Calu3 (cell line): ENCODE data around the gene CKS1B. TPM values are rescaled to one million over a fixed set of nuclear protein-coding genes. Genes with fewer than 3 reads are reported as not detected.
"Not testable (repeated sequence)": the region's sequence is repeated elsewhere in the genome, so short reads cannot be mapped to it uniquely, and the experiment has no call there.

ENCODE experiments used
- BruUV-seq: library from RNA; stranded (reverse); fragments of 400-500 nt; replicated peaks from 2 replicates; lab custom pipeline; 2021; lab: Mats Ljungman, UMichigan
- CTCF ChIA-PET: fragments of 300-600 bp; sonication (Branson Sonifier 250); formaldehyde crosslinking; loops from one replicate; lab custom pipeline; 2022; ENCODE audit warnings: antibody characterized with exemption; lab: Charles Lee
- DNase-seq: peaks from one replicate; pipeline ENCODE4 v3.0.0; 2022
- H3K27ac Mint-ChIP-seq: one replicate; pipeline ENCODE4 v1.8.0; 2022; ENCODE audit warnings: mixed read lengths; ENCODE audit not compliant: unreplicated experiment
- H3K27me3 Mint-ChIP-seq: one replicate; pipeline ENCODE4 v1.8.0; 2022; ENCODE audit warnings: mixed read lengths; ENCODE audit not compliant: unreplicated experiment
- H3K36me3 Mint-ChIP-seq: one replicate; pipeline ENCODE4 v1.8.0; 2022; ENCODE audit warnings: mild to moderate bottlenecking, moderate library complexity, mixed read lengths; ENCODE audit not compliant: insufficient read depth, unreplicated experiment
- H3K4me1 Mint-ChIP-seq: one replicate; pipeline ENCODE4 v1.8.0; 2022; ENCODE audit warnings: mild to moderate bottlenecking, low read depth, mixed read lengths; ENCODE audit not compliant: unreplicated experiment
- H3K4me3 Mint-ChIP-seq: one replicate; pipeline ENCODE4 v1.8.0; 2022; ENCODE audit warnings: mild to moderate bottlenecking, low read depth, moderate library complexity, mixed read lengths; ENCODE audit not compliant: unreplicated experiment
- H3K9me3 Mint-ChIP-seq: one replicate; pipeline ENCODE4 v1.8.0; 2022; ENCODE audit warnings: low read depth, mixed read lengths; ENCODE audit not compliant: unreplicated experiment
- intact Hi-C: fragments of 100-400 bp; cut with micrococcal nuclease; formaldehyde crosslinking; loops from one replicate; pipeline ENCODE4 v1.10.0; 2022; ENCODE audit not compliant: unreplicated experiment
- total RNA-seq: library from RNA; stranded (reverse); gene quantifications from 2 replicates; pipeline ENCODE4 v1.2.3, GENCODE V29; 2022
- TF ChIP-seq, protein P1 (sequence below): fragments of 200-600 bp; IDR thresholded peaks from one replicate; pipeline ENCODE4 v1.8.0; 2022; ENCODE audit warnings: antibody characterized with exemption; ENCODE audit not compliant: unreplicated experiment

The CKS1B gene
- total RNA-seq, 1 experiment from 2014 or later = 230 TPM

DNA sequence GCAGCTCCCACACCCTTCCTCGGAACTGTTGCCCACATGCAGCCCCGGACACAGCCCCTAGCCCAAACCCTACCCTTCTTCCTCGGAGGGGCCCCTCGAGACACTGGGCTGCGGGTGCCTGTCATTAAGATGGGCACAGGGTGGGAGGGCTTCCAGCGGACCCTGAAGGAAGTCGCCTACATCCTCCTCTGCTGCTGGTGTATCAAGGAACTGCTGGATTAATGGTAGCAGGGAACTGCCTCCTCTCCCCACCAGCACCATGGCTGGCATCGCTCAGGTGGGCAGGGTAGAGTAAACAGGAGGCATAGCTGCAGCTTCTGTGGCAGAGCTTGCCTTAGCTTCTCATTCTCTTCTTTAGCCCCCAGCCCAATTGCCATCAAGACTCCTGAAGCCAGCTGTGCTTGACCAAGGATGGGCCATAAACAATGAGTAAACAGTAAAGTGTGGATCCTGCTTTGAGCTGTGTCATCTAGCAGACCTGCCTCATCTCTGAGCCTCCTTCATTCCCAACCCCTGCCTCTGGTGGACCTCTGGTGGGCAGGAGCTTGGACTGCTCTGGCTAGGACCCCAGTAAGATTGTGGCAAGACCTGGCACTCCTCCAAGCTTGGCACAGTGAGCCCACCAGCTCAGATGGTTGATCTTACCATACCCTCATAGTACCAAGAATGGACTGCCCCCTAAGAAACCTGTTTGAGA is 19.2 kb downstream of the CKS1B start, which contains the start of gene LENEP:
LENEP (plus strand) TSS at position 15 of the 697 bp plus-strand sequence; CDS start at position 37, 22 bp downstream.
- Mint-ChIP-seq H3K4me1 (peaks cover 17% of the 10 kb centered on the region), H3K27me3 (no peaks in the 10 kb centered on the region), H3K4me3 (no peak within 1 kb of the TSS), H3K9me3 (no peaks in the 10 kb centered on the region), H3K27ac (no peak within 1 kb of the TSS), H3K36me3 (peaks cover 43% of the 10 kb centered on the region)
- CTCF ChIA-PET = interaction anchor here (0.5 to 2.2 kb wide), 14 partner anchors 10 to 728 kb away, joined by 3 to 13 read pairs (median 4); partner anchors contain the start of genes ADAM15, FLAD1 and PYGO2
- BruUV-seq = no TSS peak
- TF ChIP-seq, protein P1, sequence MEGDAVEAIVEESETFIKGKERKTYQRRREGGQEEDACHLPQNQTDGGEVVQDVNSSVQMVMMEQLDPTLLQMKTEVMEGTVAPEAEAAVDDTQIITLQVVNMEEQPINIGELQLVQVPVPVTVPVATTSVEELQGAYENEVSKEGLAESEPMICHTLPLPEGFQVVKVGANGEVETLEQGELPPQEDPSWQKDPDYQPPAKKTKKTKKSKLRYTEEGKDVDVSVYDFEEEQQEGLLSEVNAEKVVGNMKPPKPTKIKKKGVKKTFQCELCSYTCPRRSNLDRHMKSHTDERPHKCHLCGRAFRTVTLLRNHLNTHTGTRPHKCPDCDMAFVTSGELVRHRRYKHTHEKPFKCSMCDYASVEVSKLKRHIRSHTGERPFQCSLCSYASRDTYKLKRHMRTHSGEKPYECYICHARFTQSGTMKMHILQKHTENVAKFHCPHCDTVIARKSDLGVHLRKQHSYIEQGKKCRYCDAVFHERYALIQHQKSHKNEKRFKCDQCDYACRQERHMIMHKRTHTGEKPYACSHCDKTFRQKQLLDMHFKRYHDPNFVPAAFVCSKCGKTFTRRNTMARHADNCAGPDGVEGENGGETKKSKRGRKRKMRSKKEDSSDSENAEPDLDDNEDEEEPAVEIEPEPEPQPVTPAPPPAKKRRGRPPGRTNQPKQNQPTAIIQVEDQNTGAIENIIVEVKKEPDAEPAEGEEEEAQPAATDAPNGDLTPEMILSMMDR = no peak
- no peak for DNase-seq
- intact Hi-C loops = no loop called here

DNA sequence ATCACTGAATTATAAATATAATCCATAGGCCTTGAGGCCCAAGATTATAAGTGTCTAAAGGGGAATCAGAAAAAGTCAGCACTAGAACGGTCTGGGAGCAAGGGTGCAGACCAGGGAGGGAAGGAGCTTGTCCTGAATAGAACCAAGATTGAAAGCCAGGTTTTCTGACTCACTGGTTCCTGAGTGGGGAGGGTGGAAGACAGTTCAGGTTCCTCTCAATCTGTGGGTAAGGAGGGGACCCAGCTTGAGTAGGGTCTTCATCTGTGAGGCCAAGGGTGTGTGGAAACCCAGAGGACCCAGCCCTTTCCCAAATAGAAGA is 19.7 kb downstream of the CKS1B start:
- Mint-ChIP-seq H3K4me1 (peaks cover 22% of the 10 kb centered on the region), H3K36me3 (peaks cover 43% of the 10 kb centered on the region), H3K4me3 (no peak overlapping the region), H3K27me3 (no peaks in the 10 kb centered on the region), H3K9me3 (no peaks in the 10 kb centered on the region), H3K27ac (no peak overlapping the region)
- TF ChIP-seq, protein P1 = no peak
- CTCF ChIA-PET = interaction anchor here (0.5 to 2.2 kb wide), 9 partner anchors 11 to 728 kb away, joined by 3 to 13 read pairs (median 4); partner anchors contain the start of gene FLAD1
- intact Hi-C loops = no loop called here
- DNase-seq = no peak
- no TSS peak for BruUV-seq

GRCh38 chr1:154994591-154994990 is 20.1 kb downstream of the CKS1B start:
- peaks cover 25% of the 10 kb centered on the region for H3K4me1 Mint-ChIP-seq
- CTCF ChIA-PET = interaction anchor here (0.5 to 2.2 kb wide), 6 partner anchors 11 to 729 kb away, joined by 3 to 7 read pairs (median 5); partner anchors contain the start of gene FLAD1
- no peak overlapping the region for H3K4me3 Mint-ChIP-seq
- H3K27ac Mint-ChIP-seq = no peak overlapping the region
- no peaks in the 10 kb centered on the region for H3K9me3 Mint-ChIP-seq
- TF ChIP-seq, protein P1 = no peak
- peaks cover 44% of the 10 kb centered on the region for H3K36me3 Mint-ChIP-seq
- DNase-seq = no peak
- BruUV-seq = no TSS peak
- no peaks in the 10 kb centered on the region for H3K27me3 Mint-ChIP-seq
- intact Hi-C loops = no loop called here

- H3K27ac Mint-ChIP-seq, BruUV-seq, H3K4me3 Mint-ChIP-seq, H3K9me3 Mint-ChIP-seq, H3K27me3 Mint-ChIP-seq, intact Hi-C loops: not testable (repeated sequence)
- CTCF ChIA-PET = interaction anchor here (0.7 to 1.2 kb wide), 6 partner anchors 22 to 515 kb away, joined by 3 to 6 read pairs (median 4); no protein-coding TSS in a partner anchor
- H3K36me3 Mint-ChIP-seq = peaks cover 49% of the 10 kb centered on the region
- peaks cover 34% of the 10 kb centered on the region for H3K4me1 Mint-ChIP-seq
- peak; percentile 73 for DNase-seq
- TF ChIP-seq, protein P1 = peak; percentile 36
Measured at GRCh38 chr1:154995301-154995983, 21.0 kb downstream of the CKS1B start.
